Stimulated activated naive CD4-positive, alpha-beta T cell treated with Interleukin-2 at 50 U/mL for 16 hours (primary cell): ENCODE measurements around the gene THOC6.

Experiments used
- DNase-seq: peaks from one replicate; lab custom pipeline; 2025; lab: John Stamatoyannopoulos, UW

Gene THOC6

DNA sequence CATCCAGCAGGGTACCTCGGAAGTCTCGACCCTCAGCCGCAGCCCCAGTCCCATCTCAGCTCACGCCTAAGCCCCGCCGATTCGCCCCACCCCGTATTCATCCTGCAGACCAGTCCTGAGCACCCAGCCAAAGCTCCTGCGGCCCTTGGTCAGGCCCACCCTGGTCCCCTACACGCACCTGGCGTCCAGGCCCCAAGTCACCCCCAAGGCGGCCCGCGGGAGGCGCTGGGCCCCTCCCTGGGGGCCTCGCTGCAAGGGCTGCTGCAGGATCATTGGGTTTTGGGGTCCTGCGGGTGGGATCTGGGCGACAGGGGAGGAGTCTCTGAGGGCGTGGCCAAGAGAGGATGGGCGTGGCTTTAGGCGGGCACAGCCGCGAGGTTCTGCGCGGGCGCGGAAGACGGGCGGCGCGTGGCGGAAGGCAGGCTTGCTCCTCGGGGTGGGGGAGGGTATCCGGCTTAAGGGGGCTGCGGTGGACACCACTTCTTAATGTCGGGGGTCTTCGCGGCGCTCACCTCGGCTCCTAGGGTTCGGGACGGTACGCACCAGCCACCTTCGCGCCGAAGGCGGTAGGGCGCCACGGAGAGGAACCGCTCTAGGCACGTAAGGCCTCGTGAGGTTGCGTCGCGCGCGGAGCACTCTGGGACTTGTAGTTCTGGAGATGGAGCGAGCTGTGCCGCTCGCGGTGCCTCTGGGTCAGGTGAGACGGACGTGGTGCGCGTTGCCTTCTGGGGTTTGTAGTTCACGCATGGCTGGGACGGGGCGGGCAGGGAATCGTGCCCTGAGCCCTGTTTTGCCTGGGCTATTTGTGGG is at the start of gene THOC6, which contains the start of gene HCFC1R1:
THOC6 (plus strand) TSS at position 367 of the 810 bp plus-strand sequence; CDS start at position 659, 292 bp downstream.
HCFC1R1 (minus strand) TSS at position 274 of the 810 bp plus-strand sequence; CDS start at position 273, 1 bp downstream.
- DNase-seq = peak; percentile 95

GRCh38 chr16:2974319-2975056 is 49.3 kb upstream of the THOC6 start:
- no peak for DNase-seq

- DNase-seq = no peak
These were observed 48.6 kb upstream of the THOC6 start for GRCh38 chr16:2975161-2975795.

DNA sequence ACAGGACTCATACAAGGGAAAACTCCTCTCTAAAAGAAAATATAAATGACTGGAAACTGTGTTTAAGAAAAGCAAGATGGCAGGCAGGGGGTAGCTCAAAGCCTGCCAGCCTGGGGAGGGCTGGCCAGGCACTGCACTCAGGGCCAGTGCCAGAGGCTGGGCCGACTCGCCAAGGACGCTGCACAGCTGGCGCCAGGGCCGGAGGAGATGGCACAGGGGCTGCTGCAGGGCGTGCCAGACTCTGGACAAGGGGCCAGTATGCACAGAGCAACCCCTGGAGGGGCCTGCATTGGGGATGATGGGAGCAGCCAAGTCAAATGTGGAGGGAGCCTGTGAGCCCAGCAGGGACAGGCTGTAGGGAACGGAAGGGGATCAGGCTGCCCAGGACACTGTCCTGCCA is 47.6 kb upstream of the THOC6 start:
- no peak for DNase-seq

- no peak for DNase-seq
These were observed 47.2 kb upstream of the THOC6 start for GRCh38 chr16:2976673-2977072.

GRCh38 chr16:2977440-2977839 is 46.4 kb upstream of the THOC6 start:
- no peak for DNase-seq

- DNase-seq = no peak
These were observed 44.1 kb upstream of the THOC6 start for GRCh38 chr16:2979669-2980226.

GRCh38 chr16:2980227-2981176 is 43.3 kb upstream of the THOC6 start, which contains the start of gene PKMYT1:
PKMYT1 (minus strand) TSS chr16:2980446; CDS start chr16:2979657, 789 bp downstream.
- DNase-seq = peak; percentile 91

DNA sequence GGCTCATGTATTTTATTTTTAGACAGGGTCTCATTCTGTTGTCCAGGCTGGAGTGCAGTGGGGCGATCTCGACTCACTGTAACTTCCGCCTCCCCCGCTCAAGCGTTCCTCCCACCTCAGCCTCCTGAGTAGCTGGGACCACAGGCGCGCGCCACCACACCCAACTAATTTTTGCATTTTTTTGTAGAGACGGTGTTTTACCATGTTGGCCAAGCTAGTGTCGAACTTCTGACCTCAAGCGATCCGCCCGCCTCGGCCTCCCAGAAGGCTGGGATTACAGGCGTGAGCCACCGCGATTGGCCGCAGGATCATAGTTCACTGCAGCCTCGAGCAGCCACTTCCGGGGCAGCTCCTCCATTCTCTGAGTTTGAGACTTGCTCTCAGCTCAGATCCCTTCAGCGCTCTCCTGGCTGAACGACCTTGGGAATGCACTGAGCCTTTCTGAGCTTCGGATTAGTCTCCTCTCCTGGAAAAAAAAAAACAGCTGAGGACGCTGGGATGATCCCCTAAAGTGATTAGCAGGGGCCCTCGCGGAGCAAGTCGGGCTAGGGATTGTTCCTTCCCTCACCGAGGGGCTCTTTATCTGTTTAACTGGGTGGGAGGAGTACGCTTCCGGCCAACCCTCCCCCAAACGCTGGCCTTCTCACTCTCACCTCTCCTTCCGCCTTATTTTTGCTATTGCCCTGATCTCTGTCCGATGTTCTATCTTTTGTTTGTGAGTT is 42.5 kb upstream of the THOC6 start:
- no peak for DNase-seq

DNA sequence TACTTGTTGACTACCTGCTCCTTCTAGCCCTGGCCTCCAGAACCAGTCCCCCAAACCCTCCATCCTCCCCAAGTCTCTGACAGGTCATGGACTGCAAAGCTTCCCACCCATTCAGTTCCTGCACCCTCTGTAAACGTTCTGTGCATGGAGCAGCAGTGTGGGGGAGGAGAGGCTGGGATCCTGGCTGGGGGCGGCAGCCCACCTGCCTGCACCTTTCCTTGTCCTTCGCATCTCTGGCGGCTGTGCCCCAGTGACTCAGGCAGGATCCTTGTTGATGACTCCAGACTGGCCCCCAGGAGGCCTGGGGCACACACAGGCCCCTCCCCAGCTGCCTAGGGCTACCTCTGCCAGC is 42.0 kb upstream of the THOC6 start:
- DNase-seq = no peak

DNA sequence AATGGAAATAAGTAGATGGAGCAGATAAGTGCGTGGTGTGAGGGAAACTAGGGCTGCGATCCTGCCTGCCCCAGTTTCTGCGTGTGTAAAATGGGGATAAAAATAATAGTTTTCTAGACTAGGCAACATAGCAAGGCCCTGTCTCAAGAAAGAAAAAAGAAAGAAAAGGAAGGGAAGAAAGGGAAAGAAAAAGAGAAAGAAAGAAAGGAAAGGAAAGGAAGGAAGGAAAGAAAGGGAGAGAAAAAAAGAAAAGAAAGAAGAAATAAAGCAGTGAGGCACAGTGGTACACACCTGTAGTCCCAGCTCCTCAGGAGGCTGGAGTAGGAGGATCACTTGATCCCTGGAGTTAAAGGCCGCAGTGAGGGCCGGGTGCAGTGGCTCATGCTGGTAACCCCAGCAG is 41.4 kb upstream of the THOC6 start:
- no peak for DNase-seq

GRCh38 chr16:2983706-2984136 is 40.1 kb upstream of the THOC6 start:
- peak; percentile 58 for DNase-seq

DNA sequence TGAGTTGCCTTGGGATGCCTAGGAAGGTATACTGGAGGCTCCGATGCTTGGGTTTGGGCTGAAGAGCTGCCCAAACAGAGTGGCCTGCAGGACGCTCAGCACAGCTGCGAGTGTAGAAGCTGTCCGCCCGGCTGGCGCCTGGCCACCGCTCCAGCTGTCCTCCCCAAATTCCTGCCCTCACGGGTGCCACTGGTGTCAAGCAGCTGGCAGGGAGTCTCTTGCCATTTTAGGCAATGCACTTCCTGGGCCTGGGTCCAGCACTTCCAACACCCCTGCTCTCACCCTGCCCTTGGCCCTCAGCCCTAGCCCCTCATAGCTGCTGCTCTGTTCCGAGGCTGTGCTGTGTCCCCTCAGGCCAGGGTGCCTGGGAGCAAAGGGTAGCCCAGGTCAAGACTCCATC is 38.4 kb upstream of the THOC6 start:
- DNase-seq = no peak

DNA sequence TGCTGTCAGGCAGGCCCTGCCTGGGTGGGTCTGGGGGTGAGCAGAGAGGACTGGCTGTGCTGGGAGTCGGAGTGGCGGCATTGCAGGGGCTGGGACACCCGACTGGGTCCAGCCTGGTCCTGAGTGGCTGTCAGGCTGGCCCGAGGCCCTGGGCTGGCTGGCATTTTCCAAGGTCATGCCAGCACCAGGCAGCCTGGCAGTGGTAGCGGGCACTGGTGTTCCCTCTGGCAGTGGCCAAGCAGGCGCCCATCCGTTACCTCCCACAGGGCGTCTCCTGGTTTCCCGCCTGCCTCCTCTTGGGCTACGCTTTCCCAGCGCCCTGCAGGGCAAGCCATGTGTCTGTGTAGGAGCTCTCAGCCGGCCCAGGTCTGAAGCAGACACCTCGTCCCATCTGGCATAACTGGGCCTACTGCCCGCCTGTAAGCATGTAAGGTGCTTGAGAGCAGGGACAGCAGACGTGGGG is 37.9 kb upstream of the THOC6 start:
- DNase-seq = no peak

GRCh38 chr16:2986623-2987188 is 37.1 kb upstream of the THOC6 start:
- DNase-seq = no peak

GRCh38 chr16:2987286-2987685 is 36.5 kb upstream of the THOC6 start:
- DNase-seq = no peak

DNA sequence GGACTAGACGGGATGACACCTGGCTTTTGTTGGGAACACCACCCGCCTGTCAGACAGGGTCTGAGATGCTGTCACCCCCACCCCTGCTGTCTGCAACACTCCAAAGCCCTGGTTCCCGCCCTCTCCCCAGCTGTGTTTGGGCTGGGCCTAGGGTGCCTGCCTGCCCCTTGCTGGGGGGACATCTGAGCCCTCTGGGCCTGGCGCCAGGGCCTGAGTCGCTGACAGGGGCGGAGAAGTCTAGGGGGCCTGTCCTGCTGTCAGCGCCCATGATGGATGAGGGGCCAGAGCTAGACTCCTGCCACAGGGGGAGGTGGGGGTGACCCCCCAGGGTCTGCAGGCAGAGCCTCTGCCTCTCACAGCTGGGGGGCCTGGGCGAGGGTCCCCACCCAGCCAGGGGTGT is 36.0 kb upstream of the THOC6 start:
- no peak for DNase-seq

DNA sequence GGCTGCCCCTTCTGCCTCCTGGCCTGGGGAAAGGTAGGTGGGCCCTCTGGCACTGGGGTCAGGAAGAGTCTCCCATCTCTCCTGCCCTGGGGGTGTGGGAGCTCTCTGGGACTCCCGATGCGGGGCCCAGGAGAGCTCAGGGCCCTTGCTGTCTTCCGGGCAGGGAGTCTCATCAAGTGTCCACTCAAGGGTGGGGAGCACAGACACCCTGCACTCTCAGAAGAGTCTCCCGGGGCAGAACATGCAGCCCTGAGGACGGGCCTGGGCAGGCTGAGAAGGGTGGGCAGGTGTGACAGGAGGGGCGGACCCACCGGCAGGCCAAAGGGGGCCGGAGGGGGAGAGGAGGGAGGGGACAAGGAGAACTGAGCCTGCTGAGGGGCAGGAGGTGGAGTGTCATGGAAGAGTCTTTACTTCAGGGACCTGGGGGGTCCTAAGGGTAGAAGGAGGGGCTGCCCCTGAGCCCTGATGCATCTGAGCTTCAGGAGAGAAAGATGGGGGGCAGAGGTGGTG is 35.2 kb upstream of the THOC6 start:
- DNase-seq = no peak

DNA sequence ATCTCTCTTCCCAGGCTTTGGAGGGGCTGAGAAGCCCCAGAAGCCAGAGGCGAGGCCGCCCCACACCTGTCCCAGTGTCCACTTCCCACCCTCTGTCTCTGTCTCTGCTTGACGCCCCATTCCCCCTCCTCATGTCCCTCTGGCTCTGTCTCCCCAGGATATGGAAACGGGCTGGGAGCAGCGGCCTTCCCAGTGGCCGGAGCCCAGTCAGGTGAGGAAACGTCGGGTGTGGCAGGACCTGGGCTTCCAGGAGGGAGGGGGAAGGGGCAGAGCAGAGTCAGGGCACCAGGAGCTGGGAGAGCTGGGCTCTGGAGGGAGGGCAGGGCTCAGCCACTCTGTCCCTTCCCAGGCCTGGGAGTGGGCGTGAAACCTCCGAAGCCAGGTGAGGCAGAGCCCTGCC is 32.9 kb upstream of the THOC6 start:
- no peak for DNase-seq
